Loucy (cell line): ENCODE measurements around the gene DNASE2B.

Experiments used
- EZH2phosphoT487 ChIP-seq: fragments of 200-600 bp; IDR thresholded peaks from 2 replicates; pipeline ENCODE4 v1.6.1; 2018; ENCODE audit warnings: antibody characterized with exemption, mild to moderate bottlenecking, moderate library complexity, borderline replicate concordance
- TF ChIP-seq, protein P1 (sequence below): fragments of 200-600 bp; sonication (generic); conservative IDR thresholded peaks from 2 replicates; pipeline ENCODE4 v1.5.1; 2014; ENCODE audit warnings: mild to moderate bottlenecking, antibody characterized with exemption, low read length

DNA sequence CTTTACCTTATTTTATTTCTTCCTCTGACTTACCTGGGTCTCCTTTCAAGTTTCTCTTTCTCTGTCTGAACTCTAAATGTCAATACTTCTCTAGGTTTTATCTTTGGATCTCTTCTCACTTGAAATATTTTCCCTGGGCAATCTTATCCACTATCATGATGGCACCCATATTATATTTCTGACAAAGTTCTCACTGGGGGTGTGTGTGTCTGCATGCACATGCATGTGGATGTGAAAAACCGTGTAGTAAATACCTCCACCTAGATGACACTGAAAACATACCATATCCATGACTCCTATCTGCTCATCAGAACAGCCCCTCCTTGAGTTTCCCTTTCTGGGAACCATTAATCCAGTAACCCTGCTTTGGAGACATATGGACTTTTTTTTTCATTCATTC is 30.9 kb downstream of the DNASE2B start:
- TF ChIP-seq, protein P1, sequence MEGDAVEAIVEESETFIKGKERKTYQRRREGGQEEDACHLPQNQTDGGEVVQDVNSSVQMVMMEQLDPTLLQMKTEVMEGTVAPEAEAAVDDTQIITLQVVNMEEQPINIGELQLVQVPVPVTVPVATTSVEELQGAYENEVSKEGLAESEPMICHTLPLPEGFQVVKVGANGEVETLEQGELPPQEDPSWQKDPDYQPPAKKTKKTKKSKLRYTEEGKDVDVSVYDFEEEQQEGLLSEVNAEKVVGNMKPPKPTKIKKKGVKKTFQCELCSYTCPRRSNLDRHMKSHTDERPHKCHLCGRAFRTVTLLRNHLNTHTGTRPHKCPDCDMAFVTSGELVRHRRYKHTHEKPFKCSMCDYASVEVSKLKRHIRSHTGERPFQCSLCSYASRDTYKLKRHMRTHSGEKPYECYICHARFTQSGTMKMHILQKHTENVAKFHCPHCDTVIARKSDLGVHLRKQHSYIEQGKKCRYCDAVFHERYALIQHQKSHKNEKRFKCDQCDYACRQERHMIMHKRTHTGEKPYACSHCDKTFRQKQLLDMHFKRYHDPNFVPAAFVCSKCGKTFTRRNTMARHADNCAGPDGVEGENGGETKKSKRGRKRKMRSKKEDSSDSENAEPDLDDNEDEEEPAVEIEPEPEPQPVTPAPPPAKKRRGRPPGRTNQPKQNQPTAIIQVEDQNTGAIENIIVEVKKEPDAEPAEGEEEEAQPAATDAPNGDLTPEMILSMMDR: no peak
- TF ChIP-seq EZH2phosphoT487: no peak
